ES-I3 (cell line): Measurements from ENCODE around the gene TAX1BP3.

ENCODE experiments used
- H3K36me3 ChIP-seq: 2 replicates; pipeline ENCODE4 v1.6.1; 2013; ENCODE audit warnings: mild to moderate bottlenecking, low read length, control low read depth, moderate library complexity; ENCODE audit not compliant: insufficient read depth
- H3K4me1 ChIP-seq: 2 replicates; pipeline ENCODE4 v1.6.1; 2013; ENCODE audit warnings: mild to moderate bottlenecking, control low read depth, low read length; ENCODE audit not compliant: insufficient read depth
- H3K9ac ChIP-seq: 2 replicates; pipeline ENCODE4 v1.6.1; 2013; ENCODE audit warnings: low read depth, mild to moderate bottlenecking, low read length, moderate library complexity
- H3K9me3 ChIP-seq: 2 replicates; pipeline ENCODE4 v1.6.1; 2013; ENCODE audit warnings: mild to moderate bottlenecking, low read length, moderate library complexity; ENCODE audit not compliant: control insufficient read depth, insufficient read depth

TAX1BP3 gene

GRCh38 chr17:3639981-3640596 lies 28.3 kb downstream of the TAX1BP3 start:
- H3K4me1 ChIP-seq, result no peaks in the 10 kb centered on the region; the same call in 1 of the 2 replicates

GRCh38 chr17:3636908-3637373 lies 31.4 kb downstream of the TAX1BP3 start:
- Histone ChIP-seq H3K9me3 (no peaks in the 10 kb centered on the region), H3K4me1 (no peaks in the 10 kb centered on the region; the same call in 1 of the 2 replicates), H3K9ac (peak overlapping the region; percentile 99), H3K36me3 (no peaks in the 10 kb centered on the region; the same call in 1 of the 2 replicates)

More at GRCh38 chr17:3639981-3640596, 28.3 kb downstream of the TAX1BP3 start:
- peaks cover 4% of the 10 kb centered on the region; the same call in 1 of the 2 replicates for H3K36me3 ChIP-seq
- no peak overlapping the region for H3K9ac ChIP-seq
- no peaks in the 10 kb centered on the region for H3K9me3 ChIP-seq

GRCh38 chr17:3636154-3636907 lies 32.0 kb downstream of the TAX1BP3 start, which contains the start of the genes CTNS and SHPK:
Gene CTNS, plus strand, starts transcription at chr17:3636760. Its CDS starts 3,447 bp downstream, at chr17:3640207.
Gene SHPK, minus strand, starts transcription at chr17:3636250. Its CDS starts 31 bp downstream, at chr17:3636219.
- Histone ChIP-seq H3K36me3 (no peaks in the 10 kb centered on the region; the same call in 1 of the 2 replicates), H3K9ac (peak within 1 kb of the TSS; percentile 99), H3K9me3 (no peaks in the 10 kb centered on the region), H3K4me1 (no peaks in the 10 kb centered on the region; the same call in 1 of the 2 replicates)

GRCh38 chr17:3635474-3636153 lies 32.8 kb downstream of the TAX1BP3 start:
- no peaks in the 10 kb centered on the region; the same call in 1 of the 2 replicates for H3K4me1 ChIP-seq
- peak overlapping the region; percentile 99 for H3K9ac ChIP-seq
- H3K9me3 ChIP-seq, result no peaks in the 10 kb centered on the region
- no peaks in the 10 kb centered on the region; the same call in 1 of the 2 replicates for H3K36me3 ChIP-seq

GRCh38 chr17:3632287-3632686 lies 36.1 kb downstream of the TAX1BP3 start:
- Histone ChIP-seq H3K36me3 (no peaks in the 10 kb centered on the region; the same call in 1 of the 2 replicates), H3K9ac (no peak overlapping the region), H3K9me3 (no peaks in the 10 kb centered on the region), H3K4me1 (no peaks in the 10 kb centered on the region)

GRCh38 chr17:3630781-3631180 lies 37.6 kb downstream of the TAX1BP3 start:
- Histone ChIP-seq H3K9ac (no peak overlapping the region), H3K36me3 (no peaks in the 10 kb centered on the region; the same call in 1 of the 2 replicates), H3K4me1 (no peaks in the 10 kb centered on the region), H3K9me3 (no peaks in the 10 kb centered on the region)

- H3K9ac ChIP-seq, result no peak overlapping the region
- H3K36me3 ChIP-seq, result no peaks in the 10 kb centered on the region; the same call in 1 of the 2 replicates
- no peaks in the 10 kb centered on the region for H3K4me1 ChIP-seq
- no peaks in the 10 kb centered on the region for H3K9me3 ChIP-seq
Measured at GRCh38 chr17:3627769-3628167, 40.6 kb downstream of the TAX1BP3 start.

- no peak overlapping the region for H3K9ac ChIP-seq
- H3K4me1 ChIP-seq, result no peaks in the 10 kb centered on the region
- H3K36me3 ChIP-seq, result peaks cover 3% of the 10 kb centered on the region
- H3K9me3 ChIP-seq, result no peaks in the 10 kb centered on the region
Measured at GRCh38 chr17:3626831-3627768, 41.3 kb downstream of the TAX1BP3 start.

GRCh38 chr17:3622977-3623594 lies 45.3 kb downstream of the TAX1BP3 start:
- H3K9me3 ChIP-seq, result no peaks in the 10 kb centered on the region
- H3K36me3 ChIP-seq, result peaks cover 10% of the 10 kb centered on the region
- no peaks in the 10 kb centered on the region for H3K4me1 ChIP-seq
- no peak overlapping the region for H3K9ac ChIP-seq

- Histone ChIP-seq H3K4me1 (no peaks in the 10 kb centered on the region), H3K9ac (no peak overlapping the region), H3K36me3 (peaks cover 17% of the 10 kb centered on the region), H3K9me3 (no peaks in the 10 kb centered on the region; the same call in 1 of the 2 replicates)
Measured at GRCh38 chr17:3621146-3621720, 47.1 kb downstream of the TAX1BP3 start.

- no peaks in the 10 kb centered on the region for H3K4me1 ChIP-seq
- H3K9me3 ChIP-seq, result no peaks in the 10 kb centered on the region; the same call in 1 of the 2 replicates
- H3K36me3 ChIP-seq, result peaks cover 16% of the 10 kb centered on the region
- H3K9ac ChIP-seq, result no peak overlapping the region
Measured at GRCh38 chr17:3615160-3615870, 53.1 kb downstream of the TAX1BP3 start.

- no peaks in the 10 kb centered on the region for H3K4me1 ChIP-seq
- no peak overlapping the region for H3K9ac ChIP-seq
- peaks cover 18% of the 10 kb centered on the region for H3K36me3 ChIP-seq
- no peaks in the 10 kb centered on the region; the same call in 1 of the 2 replicates for H3K9me3 ChIP-seq
Measured at GRCh38 chr17:3613124-3613523, 55.3 kb downstream of the TAX1BP3 start.
